BJ (cell line): ENCODE results near the gene SINHCAF. TPM values are rescaled to one million over a fixed set of nuclear protein-coding genes. Genes with fewer than 3 reads are reported as not detected.

Experiments used
- CTCF ChIA-PET: fragments of 350-600 bp; formaldehyde crosslinking; extraction: SDS; loops from one replicate; lab custom pipeline; 2021; ENCODE audit warnings: antibody characterized with exemption, inconsistent platforms; lab: Yijun Ruan, JAX
- POLR2A ChIA-PET: fragments of 300-600 bp; sonication (Branson Sonifier 250); formaldehyde crosslinking; extraction: SDS; loops from one replicate; lab custom pipeline; 2021; ENCODE audit warnings: antibody characterized with exemption; lab: Charles Lee
- DNase-seq: peaks from one replicate; pipeline ENCODE4 v3.0.0-alpha.2; 2011; ENCODE audit warnings: low read depth
- H3K27me3 ChIP-seq: 2 replicates; pipeline ENCODE4 v1.6.0; 2011; ENCODE audit warnings: low read length; ENCODE audit not compliant: control insufficient read depth, insufficient read depth
- H3K36me3 ChIP-seq: 2 replicates; pipeline ENCODE4 v1.5.1; 2011; ENCODE audit warnings: low read length; ENCODE audit not compliant: control insufficient read depth, insufficient read depth
- H3K4me3 ChIP-seq: 2 replicates; pipeline ENCODE4 v1.5.1; 2011; ENCODE audit warnings: low read depth, mild to moderate bottlenecking, control low read depth, low read length
- polyA plus RNA-seq: library from polyadenylated mRNA; depleted of rRNA; stranded (reverse); fragments of >200 nt; gene quantifications from 2 replicates; pipeline ENCODE4 v1.2.3, GENCODE V29; 2011
- TF ChIP-seq, protein P1 (sequence below): IDR thresholded peaks from 2 replicates; pipeline ENCODE4 v1.5.1; 2011; ENCODE audit warnings: low read depth, mild to moderate bottlenecking, control low read depth, inconsistent platforms, low read length, moderate library complexity; ENCODE audit not compliant: insufficient read depth

SINHCAF gene
- polyA plus RNA-seq, 1 experiment, result 6.6 TPM

- no peaks in the 10 kb centered on the region for H3K36me3 ChIP-seq
- no peaks in the 10 kb centered on the region for H3K27me3 ChIP-seq
- POLR2A ChIA-PET, result interaction anchor here (0.6 kb wide), 1 partner anchor 9 kb away, joined by 3 read pairs; no protein-coding TSS in a partner anchor
- no peak overlapping the region for H3K4me3 ChIP-seq
- CTCF ChIA-PET, result no interaction called here
- no peak for DNase-seq
- TF ChIP-seq, protein P1, sequence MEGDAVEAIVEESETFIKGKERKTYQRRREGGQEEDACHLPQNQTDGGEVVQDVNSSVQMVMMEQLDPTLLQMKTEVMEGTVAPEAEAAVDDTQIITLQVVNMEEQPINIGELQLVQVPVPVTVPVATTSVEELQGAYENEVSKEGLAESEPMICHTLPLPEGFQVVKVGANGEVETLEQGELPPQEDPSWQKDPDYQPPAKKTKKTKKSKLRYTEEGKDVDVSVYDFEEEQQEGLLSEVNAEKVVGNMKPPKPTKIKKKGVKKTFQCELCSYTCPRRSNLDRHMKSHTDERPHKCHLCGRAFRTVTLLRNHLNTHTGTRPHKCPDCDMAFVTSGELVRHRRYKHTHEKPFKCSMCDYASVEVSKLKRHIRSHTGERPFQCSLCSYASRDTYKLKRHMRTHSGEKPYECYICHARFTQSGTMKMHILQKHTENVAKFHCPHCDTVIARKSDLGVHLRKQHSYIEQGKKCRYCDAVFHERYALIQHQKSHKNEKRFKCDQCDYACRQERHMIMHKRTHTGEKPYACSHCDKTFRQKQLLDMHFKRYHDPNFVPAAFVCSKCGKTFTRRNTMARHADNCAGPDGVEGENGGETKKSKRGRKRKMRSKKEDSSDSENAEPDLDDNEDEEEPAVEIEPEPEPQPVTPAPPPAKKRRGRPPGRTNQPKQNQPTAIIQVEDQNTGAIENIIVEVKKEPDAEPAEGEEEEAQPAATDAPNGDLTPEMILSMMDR, result no peak
Observed at GRCh38 chr12:31308116-31308515, 17.8 kb downstream of the SINHCAF start.

DNA sequence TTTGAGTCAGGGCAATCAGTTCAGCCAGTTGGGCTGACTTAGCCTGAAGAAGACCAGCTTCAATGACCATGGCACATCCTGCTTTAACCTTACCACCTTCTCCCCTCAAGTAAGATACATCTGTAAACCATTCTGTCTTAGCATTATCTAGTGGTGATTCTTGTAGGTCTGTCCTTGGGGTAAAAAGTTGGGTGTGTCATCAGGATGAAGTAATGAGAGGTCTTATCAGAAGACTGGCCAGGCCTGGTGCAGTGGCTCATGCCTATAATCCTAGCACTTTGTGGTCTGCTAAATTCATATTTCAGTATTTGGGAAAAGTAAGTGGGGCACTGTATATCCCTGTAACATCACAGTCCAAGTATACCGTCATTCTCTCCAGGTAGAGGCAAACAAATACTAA, 19.1 kb downstream of the SINHCAF start:
- CTCF ChIA-PET, result no interaction called here
- no peaks in the 10 kb centered on the region for H3K27me3 ChIP-seq
- TF ChIP-seq, protein P1, result no peak
- no peak overlapping the region for H3K4me3 ChIP-seq
- DNase-seq, result no peak
- no peaks in the 10 kb centered on the region for H3K36me3 ChIP-seq
- POLR2A ChIA-PET, result no interaction called here

DNA sequence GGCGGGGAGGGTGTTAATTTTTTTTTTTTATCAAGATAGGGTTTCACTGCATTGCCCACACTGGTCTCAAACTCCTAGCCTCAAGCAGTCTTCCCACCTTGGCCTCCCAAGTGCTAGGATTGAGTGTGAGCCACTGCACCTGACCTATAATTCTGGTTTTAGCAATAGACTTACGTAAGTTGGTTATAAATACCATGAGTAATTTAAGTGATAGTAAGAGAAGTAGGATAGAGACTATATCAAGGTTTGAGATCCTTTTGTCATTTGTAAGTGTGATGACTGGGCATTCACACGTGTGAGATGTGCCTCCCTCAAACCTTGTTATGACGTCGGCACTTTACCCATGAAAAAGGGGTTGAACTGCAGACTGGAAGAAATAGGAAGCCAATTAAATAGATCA, 22.5 kb downstream of the SINHCAF start:
- TF ChIP-seq, protein P1, result no peak

GRCh38 chr12:31301311-31301710, 24.6 kb downstream of the SINHCAF start:
- Histone ChIP-seq H3K4me3 (no peak overlapping the region), H3K36me3 (peaks cover 3% of the 10 kb centered on the region; the same call in 1 of the 2 replicates), H3K27me3 (no peaks in the 10 kb centered on the region)
- DNase-seq, result no peak
- ChIA-PET POLR2A (no interaction called here), CTCF (interaction anchor here (0.6 to 1.7 kb wide), 2 partner anchors 17 to 29 kb away, joined by 3 to 4 read pairs; no protein-coding TSS in a partner anchor)
- TF ChIP-seq, protein P1, result no peak

More for the DNA sequence above, 22.5 kb downstream of the SINHCAF start:
- Histone ChIP-seq H3K36me3 (no peaks in the 10 kb centered on the region), H3K4me3 (no peak overlapping the region), H3K27me3 (no peaks in the 10 kb centered on the region)
- ChIA-PET POLR2A (no interaction called here), CTCF (no interaction called here)
- DNase-seq, result no peak

DNA sequence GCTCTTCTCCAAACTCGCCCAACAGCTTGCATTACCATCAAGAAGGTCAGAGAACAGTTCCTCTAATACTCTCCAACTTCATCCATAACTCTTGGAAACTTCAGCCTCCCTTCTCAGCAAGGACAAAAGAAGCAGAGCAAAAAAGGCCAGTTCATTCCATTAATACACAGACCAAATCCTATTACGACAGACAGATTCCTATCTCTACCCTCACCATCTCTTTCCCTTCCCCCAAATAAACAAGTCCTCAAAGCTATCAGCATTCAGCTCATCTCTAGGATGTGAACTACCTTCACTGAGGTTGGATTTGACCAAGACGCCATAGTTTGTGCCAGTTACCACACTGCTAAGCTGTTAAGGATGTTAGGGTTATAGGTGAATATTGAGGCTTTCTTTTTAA, 25.2 kb downstream of the SINHCAF start:
- TF ChIP-seq, protein P1, result no peak
- Histone ChIP-seq H3K27me3 (no peaks in the 10 kb centered on the region), H3K4me3 (no peak overlapping the region), H3K36me3 (peaks cover 4% of the 10 kb centered on the region; the same call in 1 of the 2 replicates)
- no peak for DNase-seq
- ChIA-PET POLR2A (no interaction called here), CTCF (interaction anchor here (1.7 kb wide), 1 partner anchor 29 kb away, joined by 4 read pairs; no protein-coding TSS in a partner anchor)
